Spinal cord (tissue), 10 donors: Measurements from ENCODE around the gene TOMM6. TPM values are rescaled to one million over a fixed set of nuclear protein-coding genes. Genes with fewer than 3 reads are reported as not detected.
"Not testable (repeated sequence)": the region's sequence is repeated elsewhere in the genome, so short reads cannot be mapped to it uniquely, and the experiment has no call there.

ENCODE experiments used
- DNase-seq, 6 donors: peaks; one replicate each; pipeline versions ENCODE4 v3.0.0 to v3.0.0-alpha.2; 2013 to 2015; ENCODE audit warnings: low spot score in 6 of 6, low read depth in 4 of 6
- H3K27ac ChIP-seq: one replicate; pipeline ENCODE4 v1.5.1; 2013; ENCODE audit warnings: low read depth, low read length, control low read depth
- H3K27me3 ChIP-seq: one replicate; pipeline ENCODE4 v1.6.1; 2013; ENCODE audit warnings: low read length; ENCODE audit not compliant: control insufficient read depth, insufficient read depth
- H3K36me3 ChIP-seq: one replicate; pipeline ENCODE4 v1.6.1; 2013; ENCODE audit warnings: low read length; ENCODE audit not compliant: control insufficient read depth, insufficient read depth
- H3K4me1 ChIP-seq: one replicate; pipeline ENCODE4 v1.6.1; 2013; ENCODE audit warnings: low read length; ENCODE audit not compliant: control insufficient read depth, insufficient read depth
- H3K4me3 ChIP-seq: one replicate; pipeline ENCODE4 v1.5.1; 2013; ENCODE audit warnings: low read depth, low read length, control low read depth
- H3K9me3 ChIP-seq: one replicate; pipeline ENCODE4 v1.6.1; 2013; ENCODE audit warnings: low read length; ENCODE audit not compliant: control insufficient read depth, insufficient read depth
- WGBS: methylation state at CpG from one replicate; pipeline ENCODE4 v1.1.5; 2013; ENCODE audit warnings: missing lambda C conversion rate; ENCODE audit not compliant: insufficient coverage; 5-methylcytosine and 5-hydroxymethylcytosine counted together
- polyA plus RNA-seq, 2 donors: library from polyadenylated mRNA; unstranded; fragments of 120-200 nt; gene quantifications; one replicate each; pipeline ENCODE4 v1.2.1, GENCODE V29; 2013; ENCODE audit not compliant: insufficient read length in 2 of 2
- total RNA-seq, 2 donors: library from RNA; depleted of rRNA in 1 of 2; stranded (reverse); fragments of 120-200 nt in 1 of 2; fragments of >200 nt in 1 of 2; gene quantifications; one replicate each; pipeline versions ENCODE4 v1.2.3 to v1.2.4, GENCODE V29; 2013 to 2014
- donor health status: healthy.

The TOMM6 gene
- total and polyA plus RNA-seq, 4 donors = 42.5 to 161 (median 142) TPM

DNA sequence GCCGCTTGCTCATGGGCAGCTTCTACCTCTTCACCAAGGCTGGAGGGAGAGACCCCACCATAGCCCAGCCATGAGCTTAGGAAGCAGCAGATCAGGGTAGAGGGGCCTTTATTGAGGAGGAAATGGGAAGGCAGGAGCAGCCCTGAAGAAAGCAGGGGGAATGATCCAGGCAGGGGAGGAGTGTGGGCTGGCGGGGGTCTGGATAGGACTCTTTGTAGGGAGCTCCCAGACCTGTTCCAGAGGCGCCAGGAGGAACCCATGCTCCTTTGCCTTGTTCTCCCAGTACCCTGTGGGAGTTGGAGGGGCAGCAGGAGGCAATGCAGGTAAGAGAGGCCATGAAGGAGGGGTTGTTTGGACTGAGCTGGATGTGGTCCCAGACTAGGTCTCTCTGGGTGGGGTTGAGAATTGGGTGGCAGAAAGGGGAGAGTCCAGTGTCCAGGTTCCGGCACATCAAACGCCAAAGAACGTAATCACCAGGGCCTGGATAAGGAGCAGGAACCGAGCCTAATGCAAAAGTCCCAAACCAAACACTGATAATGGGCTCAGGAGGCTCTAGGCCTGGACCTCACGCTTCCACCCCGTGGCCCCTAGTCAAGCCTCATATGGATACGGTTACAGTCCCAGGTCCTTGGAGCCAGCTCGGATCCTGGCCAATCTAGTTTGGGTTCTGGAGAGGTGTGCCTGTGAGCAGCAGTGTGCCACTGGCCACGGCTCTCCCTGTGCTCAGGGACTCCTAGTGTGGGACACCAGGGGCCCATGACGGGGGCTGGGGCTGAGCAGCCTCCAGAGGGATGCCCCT lies 28.2 kb upstream of the TOMM6 start:
- Histone ChIP-seq H3K4me1 (peaks cover 7% of the 10 kb centered on the region), H3K36me3 (no peaks in the 10 kb centered on the region), H3K4me3 (no peak overlapping the region), H3K27me3 (no peaks in the 10 kb centered on the region), H3K9me3 (no peaks in the 10 kb centered on the region), H3K27ac (no peak overlapping the region)
- DNase-seq = no peak
- WGBS = 91% methylated on average over 12 of the region's 13 CpGs

DNA sequence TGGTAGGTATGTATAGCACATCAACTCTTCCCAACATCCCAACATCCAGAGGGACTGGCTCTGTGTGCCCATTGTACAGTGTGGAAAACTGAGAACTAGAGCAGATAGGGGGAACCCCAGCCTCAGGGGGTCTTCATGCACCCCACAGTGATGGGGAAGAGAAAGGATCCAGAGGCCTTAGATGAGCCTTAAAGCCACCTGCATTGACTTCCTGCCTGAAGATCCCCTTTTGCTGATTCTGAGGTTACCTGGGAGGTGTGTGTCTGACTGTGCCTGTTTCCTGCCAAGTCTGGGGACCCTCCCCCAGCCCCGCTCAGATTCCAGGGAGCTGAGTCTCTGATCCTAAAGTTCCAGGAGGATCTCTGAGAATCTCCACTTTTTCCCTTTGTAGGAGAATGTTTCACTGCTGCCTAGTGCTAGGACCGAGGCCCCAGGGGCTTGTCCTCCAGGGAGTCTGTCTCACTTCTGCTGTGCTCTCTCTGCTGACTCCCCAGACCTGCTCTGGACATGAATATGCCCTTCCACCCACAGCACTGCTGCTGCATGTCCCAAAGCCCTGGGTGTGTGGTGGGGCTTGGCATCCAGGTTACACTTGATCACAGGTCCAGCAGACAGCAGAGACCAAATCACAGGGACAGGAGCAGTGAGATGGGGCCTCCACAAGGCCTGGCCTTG lies 27.5 kb upstream of the TOMM6 start:
- Histone ChIP-seq H3K27ac (no peak overlapping the region), H3K4me1 (peaks cover 7% of the 10 kb centered on the region), H3K27me3 (no peaks in the 10 kb centered on the region), H3K9me3 (no peaks in the 10 kb centered on the region), H3K36me3 (no peaks in the 10 kb centered on the region), H3K4me3 (no peak overlapping the region)
- no peak for DNase-seq
- WGBS = 79% methylated on average over 2 of the region's 2 CpGs

DNA sequence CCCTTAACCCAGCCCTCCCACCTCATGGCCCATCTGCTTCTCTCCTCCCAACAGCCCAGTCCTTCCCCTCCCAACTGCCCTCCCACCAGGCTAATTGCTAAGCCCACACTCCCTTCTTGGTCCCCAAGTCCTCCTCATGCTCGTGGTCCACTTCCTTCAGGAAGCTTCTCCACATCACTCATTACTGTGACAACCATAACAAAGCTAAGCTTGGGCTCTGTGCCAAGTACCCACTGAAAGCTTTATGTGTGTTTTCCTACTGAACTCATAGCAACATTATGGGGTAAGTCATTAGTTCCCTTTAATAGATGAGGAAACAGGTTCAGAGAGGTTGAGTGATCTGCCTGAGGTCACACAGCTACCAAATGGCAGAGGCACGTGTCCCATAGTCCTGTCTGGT lies 24.0 kb upstream of the TOMM6 start:
- Histone ChIP-seq H3K9me3 (no peaks in the 10 kb centered on the region), H3K27me3 (no peaks in the 10 kb centered on the region), H3K4me3 (no peak overlapping the region), H3K36me3 (peaks cover 3% of the 10 kb centered on the region), H3K27ac (no peak overlapping the region), H3K4me1 (peaks cover 3% of the 10 kb centered on the region)
- WGBS = 19% methylated on average over 2 of the region's 2 CpGs
- no peak for DNase-seq

- not testable (repeated sequence) for DNase-seq, H3K9me3 ChIP-seq, H3K27me3 ChIP-seq, H3K4me3 ChIP-seq, H3K27ac ChIP-seq, H3K4me1 ChIP-seq
- no CpG with 5 or more reads among the region's 4 CpGs for WGBS
- peaks cover 30% of the 10 kb centered on the region for H3K36me3 ChIP-seq
Observed at GRCh38 chr6:41766043-41766664, 21.3 kb upstream of the TOMM6 start.

DNA sequence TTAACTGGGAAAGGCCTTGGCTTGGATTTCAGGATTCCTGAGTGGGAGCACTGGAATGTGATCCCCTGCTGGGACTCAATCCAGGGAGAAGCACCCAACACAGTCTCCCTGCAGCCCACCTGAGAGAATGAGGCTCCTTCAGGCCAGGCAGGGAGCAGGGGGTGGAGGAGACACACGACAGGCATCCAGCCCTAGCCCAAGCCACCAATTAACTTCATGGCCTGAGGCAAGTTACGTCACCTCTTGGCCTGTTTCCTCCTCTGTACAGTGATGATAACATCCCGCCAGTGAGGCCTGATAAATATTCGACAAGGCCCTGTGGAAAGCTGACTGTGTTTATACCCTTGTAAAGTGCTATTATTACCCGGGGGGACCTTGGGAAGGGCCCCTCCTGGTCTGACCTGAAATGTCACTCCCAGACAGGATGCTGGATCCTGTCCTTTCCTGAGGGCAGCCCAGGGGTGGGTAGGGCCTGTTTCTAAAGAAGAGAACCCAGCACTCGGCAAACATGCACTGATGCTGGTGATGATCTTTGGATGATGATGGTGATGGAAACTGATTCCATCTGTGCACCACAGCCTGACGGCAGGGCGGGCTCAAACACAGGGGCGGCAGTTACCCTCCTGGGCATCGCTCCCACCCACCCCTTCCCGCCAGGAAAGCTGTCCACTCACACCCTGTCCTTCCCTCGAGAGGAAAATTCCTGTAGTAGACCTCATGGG lies 20.2 kb upstream of the TOMM6 start:
- H3K36me3 ChIP-seq = peaks cover 41% of the 10 kb centered on the region
- no peaks in the 10 kb centered on the region for H3K27me3 ChIP-seq
- peak in 1 of 6 donors; percentile 43 for DNase-seq
- no peaks in the 10 kb centered on the region for H3K9me3 ChIP-seq
- no peak overlapping the region for H3K4me3 ChIP-seq
- WGBS = 60% methylated on average over 5 of the region's 12 CpGs
- no peak overlapping the region for H3K27ac ChIP-seq
- peaks cover 3% of the 10 kb centered on the region for H3K4me1 ChIP-seq

- H3K4me3 ChIP-seq = no peak overlapping the region
- H3K27ac ChIP-seq = no peak overlapping the region
- H3K27me3 ChIP-seq = no peaks in the 10 kb centered on the region
- H3K36me3 ChIP-seq = peaks cover 54% of the 10 kb centered on the region
- WGBS = 76% methylated on average over 6 of the region's 10 CpGs
- no peak for DNase-seq
- no peaks in the 10 kb centered on the region for H3K9me3 ChIP-seq
- peaks cover 3% of the 10 kb centered on the region for H3K4me1 ChIP-seq
Observed at GRCh38 chr6:41768545-41769308, 18.8 kb upstream of the TOMM6 start.

GRCh38 chr6:41769376-41769775 lies 18.1 kb upstream of the TOMM6 start:
- WGBS = 95% methylated on average over 5 of the region's 8 CpGs
- Histone ChIP-seq H3K9me3 (no peaks in the 10 kb centered on the region), H3K4me1 (peaks cover 3% of the 10 kb centered on the region), H3K27ac (no peak overlapping the region), H3K27me3 (no peaks in the 10 kb centered on the region), H3K36me3 (peaks cover 60% of the 10 kb centered on the region), H3K4me3 (no peak overlapping the region)
- no peak for DNase-seq

- Histone ChIP-seq H3K36me3 (peaks cover 71% of the 10 kb centered on the region), H3K4me1 (peaks cover 3% of the 10 kb centered on the region), H3K27ac (no peak overlapping the region), H3K4me3 (no peak overlapping the region), H3K9me3 (no peaks in the 10 kb centered on the region), H3K27me3 (no peaks in the 10 kb centered on the region)
- DNase-seq = no peak
- WGBS = 95% methylated on average over 21 of the region's 30 CpGs
Observed at GRCh38 chr6:41770381-41771057, 17.0 kb upstream of the TOMM6 start.
